Neural cell (in vitro differentiated cells): Measurements from ENCODE around the gene EVC. TPM values are rescaled to one million over a fixed set of nuclear protein-coding genes. Genes with fewer than 3 reads are reported as not detected.

ENCODE experiments used
- H2AFZ ChIP-seq: fragments of 200-600, 300-800 bp; sonication (generic), shearing (Covaris generic); 2 replicates; pipeline ENCODE4 v1.6.0; 2014; ENCODE audit warnings: low read depth, mild to moderate bottlenecking, antibody characterized with exemption, low read length, moderate library complexity
- H3F3A ChIP-seq: fragments of 200-600 bp; shearing (Covaris generic); 2 replicates; pipeline ENCODE4 v1.6.1; 2016; ENCODE audit warnings: mild to moderate bottlenecking, moderate library complexity, mixed read lengths, antibody characterized with exemption, low read length; ENCODE audit not compliant: insufficient read depth, poor library complexity, severe bottlenecking
- H3K27ac ChIP-seq: fragments of 200-600, 300-800 bp; sonication (generic), shearing (Covaris generic); 2 replicates; pipeline ENCODE4 v1.5.1; 2014; ENCODE audit warnings: mild to moderate bottlenecking, low read length, moderate library complexity
- H3K27me3 ChIP-seq: fragments of 300-800, 200-600 bp; sonication (generic), shearing (Covaris generic); 2 replicates; pipeline ENCODE4 v1.6.0; 2014; ENCODE audit warnings: mild to moderate bottlenecking, low read depth, low read length, moderate library complexity; ENCODE audit not compliant: insufficient read depth
- H3K36me3 ChIP-seq: fragments of 300-800, 200-600 bp; sonication (generic), shearing (Covaris generic); 2 replicates; pipeline ENCODE4 v1.5.1; 2014; ENCODE audit warnings: mild to moderate bottlenecking, antibody characterized with exemption, low read length, moderate library complexity; ENCODE audit not compliant: insufficient read depth
- H3K4me2 ChIP-seq: fragments of 300-800, 200-600 bp; sonication (generic), shearing (Covaris generic); 2 replicates; pipeline ENCODE4 v1.6.0; 2014; ENCODE audit warnings: mild to moderate bottlenecking, low read length
- H3K4me3 ChIP-seq: fragments of 300-800, 200-600 bp; sonication (generic), shearing (Covaris generic); 2 replicates; pipeline ENCODE4 v1.5.1; 2014; ENCODE audit warnings: mild to moderate bottlenecking, low read length, moderate library complexity
- H3K79me2 ChIP-seq: fragments of 200-600 bp; shearing (Covaris generic); replicated peaks from 2 replicates; pipeline ENCODE4 v1.6.0; 2014; ENCODE audit warnings: mild to moderate bottlenecking, low read length, moderate library complexity; ENCODE audit not compliant: insufficient read depth
- H3K9ac ChIP-seq: fragments of 300-800, 200-600 bp; sonication (generic), shearing (Covaris generic); 2 replicates; pipeline ENCODE4 v1.6.1; 2016; ENCODE audit warnings: mild to moderate bottlenecking, low read length, mixed read lengths
- H3K9me2 ChIP-seq: fragments of 200-600 bp; shearing (Covaris generic); 2 replicates; pipeline ENCODE4 v1.6.1; 2016; ENCODE audit warnings: mild to moderate bottlenecking, low read length, mixed read lengths; ENCODE audit not compliant: insufficient read depth
- H3K9me3 ChIP-seq: fragments of 200-600, 300-800 bp; sonication (generic), shearing (Covaris generic); 2 replicates; pipeline ENCODE4 v1.6.1; 2016; ENCODE audit warnings: mild to moderate bottlenecking, mixed run types, low read length, moderate library complexity, mixed read lengths
- H4K20me1 ChIP-seq: fragments of 200-600 bp; shearing (Covaris generic); 2 replicates; pipeline ENCODE4 v1.6.1; 2016; ENCODE audit warnings: mild to moderate bottlenecking, mixed run types; ENCODE audit not compliant: insufficient read depth
- CTCF ChIP-seq: fragments of 450-650 bp; IDR thresholded peaks from 2 replicates; pipeline ENCODE4 v1.5.1; 2014; ENCODE audit warnings: antibody characterized with exemption, mild to moderate bottlenecking, moderate library complexity; ENCODE audit not compliant: poor library complexity, severe bottlenecking
- EP300 ChIP-seq: fragments of 450-650 bp; conservative IDR thresholded peaks from 2 replicates; pipeline ENCODE4 v1.6.1; 2014; ENCODE audit warnings: antibody characterized with exemption, mild to moderate bottlenecking, moderate library complexity; ENCODE audit not compliant: poor library complexity, severe bottlenecking
- EZH2 ChIP-seq: fragments of 200-600, 300-800 bp; shearing (Covaris generic), sonication (generic); IDR thresholded peaks from 2 replicates; pipeline ENCODE4 v1.6.1; 2014; ENCODE audit warnings: antibody characterized with exemption, low read length, borderline replicate concordance, mild to moderate bottlenecking; ENCODE audit not compliant: insufficient read depth, poor library complexity, severe bottlenecking
- MXI1 ChIP-seq: fragments of 450-650 bp; conservative IDR thresholded peaks from 2 replicates; pipeline ENCODE4 v1.6.1; 2014; ENCODE audit warnings: antibody characterized with exemption, mild to moderate bottlenecking; ENCODE audit not compliant: poor library complexity, severe bottlenecking
- POLR2AphosphoS5 ChIP-seq: IDR thresholded peaks from 2 replicates; pipeline ENCODE4 v1.6.1; 2012
- RAD21 ChIP-seq: fragments of 450-650 bp; conservative IDR thresholded peaks from 2 replicates; pipeline ENCODE4 v1.6.1; 2014; ENCODE audit warnings: antibody characterized with exemption, mild to moderate bottlenecking, moderate library complexity
- REST ChIP-seq: IDR thresholded peaks from 2 replicates; pipeline ENCODE4 v1.6.1; 2012; ENCODE audit warnings: borderline replicate concordance
- SMC3 ChIP-seq: fragments of 450-650 bp; conservative IDR thresholded peaks from 2 replicates; pipeline ENCODE4 v1.6.1; 2014; ENCODE audit warnings: antibody characterized with exemption, mild to moderate bottlenecking, moderate library complexity; ENCODE audit not compliant: poor library complexity
- TAF1 ChIP-seq: IDR thresholded peaks from 2 replicates; pipeline ENCODE4 v1.6.1; 2012; ENCODE audit warnings: low read depth
- polyA plus RNA-seq: library from polyadenylated mRNA; depleted of rRNA; stranded (reverse); fragments of >200 nt; gene quantifications from 2 replicates; pipeline ENCODE4 v1.2.3, GENCODE V29; 2014

Gene EVC
- polyA plus RNA-seq, 1 donor from 2014 or later: 0.48 TPM

- no peak overlapping the region for H3K27ac ChIP-seq
- H4K20me1 ChIP-seq: no peaks in the 10 kb centered on the region
- H3K4me3 ChIP-seq: no peak overlapping the region
- H3K27me3 ChIP-seq: peaks cover 43% of the 10 kb centered on the region
- H3K4me2 ChIP-seq: no peak overlapping the region
- no peak overlapping the region for H3K9ac ChIP-seq
- no peaks in the 10 kb centered on the region for H3K9me2 ChIP-seq
- H3K79me2 ChIP-seq: no peaks in the 10 kb centered on the region
- no peak overlapping the region for H2AFZ ChIP-seq
- no peak for TF ChIP-seq REST
- no peak for TF ChIP-seq POLR2AphosphoS5
- no peak for TF ChIP-seq SMC3
- no peak for TF ChIP-seq EZH2
- TF ChIP-seq TAF1: no peak
- TF ChIP-seq MXI1: no peak
- TF ChIP-seq CTCF: no peak
- no peaks in the 10 kb centered on the region for H3F3A ChIP-seq
- H3K9me3 ChIP-seq: peaks cover 6% of the 10 kb centered on the region
- no peaks in the 10 kb centered on the region for H3K36me3 ChIP-seq
These were observed 1.9 kb downstream of the EVC start for GRCh38 chr4:5712931-5713330.

GRCh38 chr4:5713861-5714260, 2.9 kb downstream of the EVC start:
- TF ChIP-seq SMC3: no peak
- no peak for TF ChIP-seq RAD21
- no peak for TF ChIP-seq EZH2
- TF ChIP-seq MXI1: no peak
- no peak for TF ChIP-seq POLR2AphosphoS5
- TF ChIP-seq EP300: no peak
- no peak for TF ChIP-seq TAF1
- TF ChIP-seq REST: no peak
- TF ChIP-seq CTCF: no peak
- Histone ChIP-seq H3F3A (no peaks in the 10 kb centered on the region), H3K9me2 (no peaks in the 10 kb centered on the region), H3K9ac (no peak overlapping the region), H3K9me3 (peaks cover 6% of the 10 kb centered on the region), H2AFZ (no peak overlapping the region), H3K36me3 (no peaks in the 10 kb centered on the region), H4K20me1 (no peaks in the 10 kb centered on the region), H3K27ac (no peak overlapping the region), H3K79me2 (no peaks in the 10 kb centered on the region), H3K27me3 (peaks cover 34% of the 10 kb centered on the region), H3K4me2 (no peak overlapping the region), H3K4me3 (no peak overlapping the region)
